Activated T-helper 1 cell treated with anti-CD3 and anti-CD28 coated beads, Interleukin-2, amount 50 U/mL, for 16 hours (primary cell): ENCODE data around the gene RGR.
"Not testable (repeated sequence)": the region's sequence is repeated elsewhere in the genome, so short reads cannot be mapped to it uniquely, and the experiment has no call there.

Source experiments
- DNase-seq, 2 donors: peaks; one replicate each; pipeline ENCODE4 v3.0.0-alpha.2; 2020; ENCODE audit warnings: low read depth in 1 of 2, low spot score in 1 of 2

The RGR gene

DNA sequence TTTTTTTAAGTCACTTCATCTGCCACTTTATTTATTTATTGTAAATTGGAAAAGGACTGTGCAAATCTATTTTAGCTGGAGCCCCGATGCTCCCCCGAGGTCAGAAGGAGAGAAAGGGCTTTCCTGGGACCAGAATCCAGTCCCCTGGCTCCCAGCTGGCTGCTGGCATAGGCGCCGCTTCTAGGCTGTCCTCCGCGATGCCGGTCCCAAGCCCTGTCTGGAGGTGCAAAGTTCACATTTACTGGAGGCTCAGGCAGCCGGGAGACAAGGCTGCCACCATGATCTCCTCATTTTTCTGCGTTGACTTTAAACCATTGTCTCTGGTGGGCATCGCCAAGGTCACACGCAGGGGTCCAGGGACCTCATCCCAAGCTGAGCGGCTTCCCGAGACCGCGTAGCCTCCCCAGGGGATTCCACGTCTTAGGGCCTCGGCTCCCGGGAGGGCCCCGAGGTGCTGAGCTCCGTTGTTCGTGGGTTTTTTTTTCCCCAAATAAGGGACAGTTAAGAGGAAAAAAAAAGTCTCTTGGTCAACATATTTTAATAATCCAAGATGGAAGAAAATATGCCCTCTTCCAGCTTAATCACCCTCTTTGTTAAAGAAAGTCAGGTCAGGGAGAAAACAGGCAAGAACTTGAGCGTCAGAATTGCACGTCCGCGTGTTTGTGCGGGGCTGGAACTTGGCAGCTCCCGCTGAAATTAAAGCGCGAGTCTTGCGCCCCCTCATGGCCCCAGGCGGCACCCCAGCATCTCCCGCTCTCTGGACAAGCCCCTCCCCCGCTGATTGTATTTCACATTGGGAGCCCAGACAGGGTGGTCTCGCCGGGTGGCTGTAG, 11.9 kb downstream of the RGR start:
- DNase-seq = peak in 1 of 2 donors; percentile 11

DNA sequence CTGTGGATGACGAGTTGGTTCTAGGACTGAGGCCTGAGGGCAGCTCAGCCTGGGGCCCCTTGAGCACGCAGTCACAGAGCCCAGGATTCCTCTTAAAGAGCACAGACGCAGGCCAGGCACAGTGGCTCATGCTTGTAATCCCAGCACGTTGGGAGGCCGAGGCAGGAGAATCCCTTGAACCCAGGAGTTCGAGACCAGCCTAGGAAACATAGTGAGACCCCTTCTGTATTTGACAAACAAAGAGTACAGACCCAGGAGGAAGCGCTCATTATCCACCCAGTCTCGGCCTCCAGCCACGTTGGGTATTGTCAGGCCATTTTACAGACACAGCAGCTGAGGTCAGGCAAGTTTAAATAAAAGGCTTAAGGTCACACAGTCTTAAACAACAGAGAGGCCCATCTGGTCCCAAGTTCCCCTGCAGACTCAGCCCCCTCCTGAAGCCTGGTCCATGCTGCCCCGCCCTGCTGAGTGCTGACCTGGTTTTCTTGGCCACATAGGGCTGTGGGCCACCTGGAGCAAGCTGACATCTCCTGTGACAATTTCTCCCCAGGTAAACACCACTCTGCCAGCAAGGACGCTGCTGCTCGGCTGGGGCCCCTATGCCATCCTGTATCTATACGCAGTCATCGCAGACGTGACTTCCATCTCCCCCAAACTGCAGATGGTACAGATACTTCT, 12.6 kb downstream of the RGR start:
- DNase-seq = no peak

DNA sequence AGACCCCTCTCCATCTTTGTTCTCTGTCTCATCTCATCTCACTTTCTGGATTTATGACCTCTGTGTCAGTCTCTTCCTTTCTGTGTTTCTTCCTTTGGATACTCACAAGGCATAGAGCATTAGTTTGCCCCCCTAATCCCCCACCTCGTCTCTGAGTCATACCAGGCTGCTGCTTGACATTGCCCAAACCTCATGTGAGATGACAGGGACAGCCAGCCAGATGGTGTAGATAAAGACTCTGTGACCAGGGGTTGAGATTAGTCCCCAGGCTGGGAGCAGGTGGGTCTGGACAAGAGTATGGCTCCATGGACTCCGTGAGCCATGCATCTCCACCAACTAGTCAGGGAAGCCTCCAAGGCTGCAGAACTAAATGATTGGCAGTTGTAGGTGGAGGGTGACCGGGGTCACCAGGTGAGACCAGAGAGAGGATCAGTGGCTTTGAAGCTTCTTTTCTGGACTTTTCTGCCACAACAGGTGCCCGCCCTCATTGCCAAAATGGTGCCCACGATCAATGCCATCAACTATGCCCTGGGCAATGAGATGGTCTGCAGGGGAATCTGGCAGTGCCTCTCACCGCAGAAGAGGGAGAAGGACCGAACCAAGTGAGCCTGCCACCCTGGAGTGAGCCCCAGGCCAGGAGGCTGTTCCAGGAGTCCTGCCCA, 13.3 kb downstream of the RGR start:
- no peak for DNase-seq

DNA sequence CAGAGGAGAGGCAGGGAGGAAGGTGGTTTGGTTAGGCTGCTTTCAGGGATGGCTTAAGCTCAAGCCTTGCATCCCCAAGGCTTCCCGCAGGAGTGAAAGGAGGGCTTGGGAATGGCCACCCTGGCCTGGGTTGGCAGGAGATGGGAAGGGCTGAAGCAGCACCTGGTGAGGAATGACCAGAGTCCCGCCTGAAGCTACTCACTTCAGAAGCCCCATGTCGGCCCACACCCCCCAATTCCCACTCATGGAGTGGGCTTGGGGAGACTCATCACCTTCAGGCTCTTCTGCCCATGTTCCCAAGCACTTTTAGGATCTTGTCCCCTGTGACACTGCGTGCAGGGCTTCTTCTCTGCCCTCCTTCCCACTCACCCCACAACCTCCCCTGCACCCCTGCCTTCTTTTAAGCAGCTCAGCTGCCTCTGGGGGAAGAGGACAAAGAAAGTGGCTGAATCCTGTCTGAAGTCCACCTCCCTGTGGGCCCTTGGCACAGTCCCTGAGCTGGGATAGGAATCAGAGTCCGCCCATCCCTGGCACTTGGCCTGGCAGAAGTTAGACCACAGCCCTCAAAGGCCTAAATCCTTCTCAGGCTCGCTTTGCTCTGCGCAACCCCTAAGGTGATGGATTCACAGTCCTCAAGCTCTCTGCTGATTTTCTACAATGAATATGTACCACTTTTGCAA, 16.5 kb downstream of the RGR start:
- DNase-seq = no peak

DNA sequence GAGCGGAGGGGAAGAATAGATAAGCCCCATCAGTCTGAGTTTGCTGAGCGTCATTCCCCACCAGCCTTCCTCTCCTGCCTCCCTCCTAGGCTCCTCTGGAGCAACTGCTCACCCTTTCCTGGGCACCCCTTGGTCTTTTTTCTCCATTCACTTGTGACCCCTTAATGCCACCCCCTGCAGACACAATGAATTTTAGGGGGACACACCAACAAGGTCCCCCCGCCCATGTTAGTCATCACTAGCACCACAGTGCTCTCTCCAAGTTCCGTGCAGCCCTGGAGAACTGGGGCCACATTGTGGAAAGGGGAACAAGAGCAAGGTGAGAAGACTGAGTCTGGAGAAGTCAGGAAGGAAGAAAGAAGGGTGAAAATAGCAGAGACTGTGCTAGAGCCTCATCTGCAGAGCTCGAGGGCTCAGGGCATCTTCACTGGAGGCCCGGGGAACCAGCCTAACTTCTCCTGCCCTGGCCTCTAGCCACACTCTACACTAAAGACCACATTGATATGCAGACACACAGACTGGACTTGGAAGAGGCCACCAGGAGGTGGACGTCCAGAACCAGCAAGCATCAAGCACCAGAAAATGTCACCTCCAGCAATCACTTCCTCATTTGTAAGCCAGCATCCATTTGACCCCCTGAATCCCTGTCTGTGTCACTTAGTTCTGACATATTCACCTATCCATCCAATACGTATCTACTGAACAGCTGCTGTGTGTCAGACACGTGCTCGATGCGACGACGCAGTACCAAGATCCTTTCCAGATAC, 17.5 kb downstream of the RGR start:
- DNase-seq = no peak

DNA sequence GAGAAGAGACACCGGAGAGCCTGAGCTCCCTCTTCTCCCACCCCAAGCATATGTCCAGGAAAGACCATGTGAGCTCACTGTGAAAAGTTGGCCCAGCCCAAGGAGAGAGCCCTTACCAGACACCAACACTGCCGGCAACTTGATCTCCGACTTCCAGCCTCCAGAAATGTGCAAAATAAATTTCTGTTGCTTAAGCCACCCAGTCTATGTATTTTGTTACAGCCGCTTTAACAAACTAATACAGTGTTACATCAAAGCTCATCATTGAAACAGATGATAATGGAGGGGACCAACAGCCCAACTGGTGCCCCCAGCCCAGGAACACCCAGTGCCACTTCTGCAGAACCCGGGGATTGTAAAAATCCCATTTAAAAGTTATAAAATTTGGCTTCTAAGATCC, 18.9 kb downstream of the RGR start:
- DNase-seq = no peak

DNA sequence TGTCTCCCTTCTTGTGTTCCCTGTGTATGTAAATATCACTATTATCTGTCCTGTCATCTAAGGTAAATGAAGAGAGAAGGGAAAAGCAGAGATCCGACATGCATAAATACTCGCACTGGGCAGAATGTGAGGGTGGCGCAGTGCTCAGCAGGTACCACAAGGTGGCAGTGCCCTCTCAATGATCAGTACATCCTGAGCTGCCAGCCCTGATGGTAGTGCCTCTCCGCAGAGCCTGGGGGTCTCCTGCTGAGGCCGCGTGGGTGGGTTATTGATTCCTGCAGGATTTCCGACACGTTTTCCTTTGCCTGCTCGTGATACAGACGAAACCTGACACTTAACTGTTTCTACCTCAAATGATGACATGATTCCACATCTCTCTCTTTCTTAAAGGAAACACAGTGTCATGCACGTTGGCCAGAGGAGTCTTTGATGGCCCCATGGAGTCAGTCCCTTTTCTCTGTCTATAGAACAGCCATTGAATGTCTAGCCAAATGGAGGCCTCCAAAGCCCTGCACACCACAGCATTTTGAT, 19.8 kb downstream of the RGR start:
- peak; percentile 39 to 44 for DNase-seq

DNA sequence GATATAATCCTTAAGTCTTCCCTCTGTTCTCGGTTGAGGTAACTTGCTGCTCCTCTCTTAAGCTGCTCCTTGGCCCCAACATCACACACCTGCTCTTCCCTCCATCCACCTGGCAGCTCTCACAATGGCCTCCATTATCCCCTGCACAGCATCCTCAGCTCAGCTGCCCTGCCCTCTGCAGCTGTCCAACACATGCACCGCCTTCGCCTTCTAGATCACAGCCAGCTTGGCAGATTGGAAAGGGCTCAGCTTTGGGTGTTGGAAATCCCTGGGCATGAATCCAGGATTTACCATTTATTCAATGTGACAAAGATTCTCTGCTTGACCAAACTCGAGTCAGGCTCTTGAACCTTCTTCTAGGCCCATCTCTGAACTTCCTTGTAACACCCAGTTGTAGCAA, 20.6 kb downstream of the RGR start:
- no peak for DNase-seq

DNA sequence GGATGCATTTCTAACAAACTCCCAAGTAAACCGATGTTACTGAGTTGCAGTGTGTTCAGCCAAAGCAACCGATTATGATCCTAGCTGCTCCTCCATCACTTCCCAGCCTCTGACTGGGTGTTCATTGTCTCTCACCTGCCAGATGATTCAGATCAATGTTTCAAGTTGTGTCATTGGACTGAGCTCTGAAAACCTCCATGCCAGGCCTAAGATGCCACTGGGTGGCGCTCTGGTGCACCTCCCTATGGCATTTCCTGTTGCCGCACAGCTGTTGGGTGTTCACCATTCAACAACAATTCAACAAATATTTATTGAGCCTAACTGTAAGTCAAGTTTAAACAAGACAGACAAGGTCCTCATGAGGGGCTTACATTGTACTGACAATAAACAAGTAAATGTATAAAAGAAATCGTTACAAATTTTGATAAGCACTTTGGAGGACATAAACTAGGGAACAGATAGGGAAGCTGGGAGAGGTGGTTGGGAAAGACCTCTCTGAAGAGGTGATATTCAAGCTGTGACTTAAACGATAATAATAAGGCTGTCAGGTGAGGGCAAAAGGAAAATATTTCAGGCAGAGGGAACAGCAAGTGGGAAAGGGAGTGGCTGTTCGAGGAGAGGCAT, 22.8 kb downstream of the RGR start:
- peak; percentile 29 to 43 for DNase-seq

DNA sequence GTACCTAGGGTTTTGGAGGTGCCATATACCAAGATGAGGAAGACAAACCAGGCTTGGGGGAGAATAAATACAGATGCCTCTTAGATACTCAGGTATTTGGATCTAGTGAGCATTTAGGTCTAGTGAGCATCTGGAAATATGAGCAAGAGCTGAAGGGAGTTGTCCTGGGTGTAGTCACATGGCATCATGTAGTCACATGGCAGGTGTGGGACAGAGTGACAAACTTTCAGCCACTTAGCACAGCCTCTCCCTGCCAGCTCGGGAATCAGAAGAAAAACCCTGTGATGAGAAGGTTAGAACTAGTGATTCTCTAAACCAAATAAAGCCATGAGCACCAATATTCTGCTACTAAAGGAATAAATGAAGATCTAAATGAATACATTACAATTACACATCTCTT, 24.3 kb downstream of the RGR start:
- no peak for DNase-seq

DNA sequence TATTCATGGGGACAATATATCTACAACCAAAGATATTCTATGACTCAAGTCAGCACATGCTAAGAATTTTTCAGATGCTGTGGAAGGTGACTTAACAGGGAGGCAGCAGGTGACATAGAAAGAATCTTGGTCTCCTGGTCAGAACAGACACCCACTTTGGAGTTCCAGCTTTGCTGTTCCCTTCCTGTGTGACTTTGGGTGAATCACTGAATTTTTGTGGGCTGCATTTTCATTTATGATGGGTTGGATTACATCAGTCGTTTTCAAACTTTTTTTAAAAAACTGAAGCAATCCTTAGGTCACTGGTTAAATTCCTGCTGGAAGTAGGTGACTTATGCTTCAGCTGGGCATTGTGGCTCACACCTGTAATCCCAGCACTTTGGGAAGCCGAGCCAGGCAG, 24.9 kb downstream of the RGR start:
- DNase-seq = no peak

DNA sequence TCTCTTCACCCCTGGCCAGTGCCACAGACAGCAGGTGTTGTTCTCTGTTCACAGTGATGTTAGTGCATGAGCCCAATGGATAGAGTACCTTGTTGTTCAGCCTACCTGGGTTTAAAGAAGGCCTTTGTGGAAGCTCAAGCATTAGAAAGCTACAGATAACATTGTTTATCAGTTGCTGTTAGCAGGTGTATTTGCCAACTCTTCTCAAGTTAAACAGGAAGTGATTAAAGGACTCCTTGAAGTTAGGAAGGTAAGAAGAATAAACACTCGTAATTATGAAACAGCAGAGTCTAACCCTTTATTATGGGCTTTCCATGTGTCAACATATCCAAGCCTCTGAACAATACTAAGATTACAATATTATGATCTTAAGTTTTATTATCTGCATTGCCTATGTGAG, 25.9 kb downstream of the RGR start:
- no peak for DNase-seq

DNA sequence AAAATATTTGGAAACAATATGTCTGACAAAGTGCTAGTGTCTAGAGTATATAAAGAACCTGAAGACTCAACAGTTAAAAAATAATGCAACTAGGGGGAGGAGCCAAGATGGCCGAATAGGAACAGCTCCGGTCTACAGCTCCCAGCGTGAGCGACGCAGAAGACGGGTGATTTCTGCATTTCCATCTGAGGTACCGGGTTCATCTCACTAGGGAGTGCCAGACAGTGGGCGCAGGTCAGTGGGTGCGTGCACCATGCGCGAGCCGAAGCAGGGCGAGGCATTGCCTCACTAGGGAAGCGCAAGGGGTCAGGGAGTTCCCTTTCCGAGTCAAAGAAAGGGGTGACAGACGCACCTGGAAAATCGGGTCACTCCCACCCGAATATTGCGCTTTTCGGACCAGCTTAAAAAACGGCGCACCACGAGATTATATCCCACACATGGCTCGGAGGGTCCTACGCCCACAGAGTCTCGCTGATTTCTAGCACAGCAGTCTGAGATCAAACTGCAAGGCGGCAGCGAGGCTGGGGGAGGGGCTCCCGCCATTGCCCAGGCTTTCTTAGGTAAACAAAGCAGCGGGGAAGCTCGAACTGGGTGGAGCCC, 35.1 kb downstream of the RGR start:
- DNase-seq = not testable (repeated sequence)

DNA sequence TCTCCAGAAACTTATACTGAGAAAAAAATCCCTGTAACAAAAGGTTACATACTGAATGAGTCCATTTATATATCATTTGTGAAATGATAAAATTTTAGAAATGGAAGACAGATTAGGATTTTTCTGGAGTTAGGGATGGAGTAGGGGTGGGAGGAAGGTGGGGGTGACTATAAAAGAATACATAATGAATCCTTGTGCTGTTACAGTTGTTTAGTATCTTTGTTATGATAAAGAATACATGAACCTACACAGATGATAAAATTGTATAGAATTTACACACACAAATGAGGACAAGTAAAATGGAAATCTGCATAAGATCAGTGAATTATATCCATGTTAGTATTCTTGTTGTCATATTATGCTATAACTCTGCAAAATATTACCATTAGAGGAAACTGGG, 41.8 kb downstream of the RGR start:
- no peak for DNase-seq

DNA sequence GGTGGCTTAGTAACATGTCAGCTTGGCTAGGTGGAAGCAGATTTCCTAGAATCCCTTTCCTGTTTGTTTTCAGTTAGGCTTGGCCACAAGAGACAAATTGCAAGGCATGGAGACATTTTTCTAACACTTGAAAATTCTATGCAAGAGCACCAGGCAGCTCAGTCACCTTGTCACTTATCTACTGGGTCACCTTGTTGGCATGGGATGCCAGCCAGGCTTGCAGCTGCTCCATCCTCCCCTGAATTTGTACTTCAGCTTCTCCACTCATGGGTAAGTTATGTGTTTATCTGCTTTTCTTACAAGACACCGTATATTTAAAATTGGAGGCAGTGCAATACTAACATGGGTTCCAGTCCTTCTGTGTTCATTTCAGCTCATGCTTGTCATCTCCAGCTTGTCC, 43.3 kb downstream of the RGR start:
- DNase-seq = no peak

DNA sequence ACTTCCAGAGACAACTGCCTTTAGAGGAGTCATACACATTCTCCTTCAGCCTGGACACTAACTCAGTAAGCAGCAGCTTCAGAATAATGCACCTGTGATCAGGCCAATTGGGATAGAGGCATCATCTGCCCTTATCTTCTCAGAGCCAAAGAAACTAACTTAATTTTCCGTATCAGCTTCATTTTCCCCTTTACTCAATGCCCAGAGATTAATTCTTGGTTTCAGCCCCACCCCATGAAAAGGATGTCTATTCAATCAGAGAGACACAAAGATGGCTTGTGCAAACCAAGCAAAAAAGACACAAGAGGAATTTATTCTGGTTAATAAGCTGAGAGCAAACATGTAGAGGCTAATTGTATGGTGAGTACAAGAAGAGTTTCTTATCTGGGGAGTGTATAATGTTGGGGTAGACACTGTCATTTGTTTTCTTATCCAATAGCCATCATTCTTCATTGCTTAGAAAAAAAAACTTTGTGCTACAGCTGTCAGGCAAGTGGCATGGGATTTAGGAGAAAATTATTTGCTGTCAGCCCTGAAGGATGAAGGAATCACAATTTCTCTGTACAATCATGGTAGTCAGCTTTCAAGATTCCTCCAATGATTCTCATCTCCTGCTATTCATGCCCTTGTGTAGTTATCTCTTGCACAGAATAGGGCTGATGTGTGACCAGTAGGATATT, 44.8 kb downstream of the RGR start:
- DNase-seq = no peak

DNA sequence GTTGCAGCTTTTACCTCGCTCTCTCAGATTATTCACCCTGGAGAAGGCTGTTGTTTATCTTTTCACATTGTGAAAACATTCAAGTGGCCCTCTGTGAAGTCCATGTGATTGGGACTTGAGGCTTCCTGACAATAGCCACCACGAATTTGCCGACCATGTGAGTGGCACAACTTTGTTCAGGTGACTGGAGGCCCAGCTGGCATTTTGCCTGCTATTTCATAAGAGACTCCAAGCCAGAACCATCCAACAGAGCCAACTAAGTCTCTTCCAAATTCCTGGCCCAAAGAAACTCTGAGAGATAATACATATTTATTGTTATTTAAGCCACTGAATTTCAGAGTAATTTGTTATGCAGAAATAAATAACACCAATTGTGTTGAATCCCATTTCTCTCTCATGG, 45.4 kb downstream of the RGR start:
- no peak for DNase-seq

DNA sequence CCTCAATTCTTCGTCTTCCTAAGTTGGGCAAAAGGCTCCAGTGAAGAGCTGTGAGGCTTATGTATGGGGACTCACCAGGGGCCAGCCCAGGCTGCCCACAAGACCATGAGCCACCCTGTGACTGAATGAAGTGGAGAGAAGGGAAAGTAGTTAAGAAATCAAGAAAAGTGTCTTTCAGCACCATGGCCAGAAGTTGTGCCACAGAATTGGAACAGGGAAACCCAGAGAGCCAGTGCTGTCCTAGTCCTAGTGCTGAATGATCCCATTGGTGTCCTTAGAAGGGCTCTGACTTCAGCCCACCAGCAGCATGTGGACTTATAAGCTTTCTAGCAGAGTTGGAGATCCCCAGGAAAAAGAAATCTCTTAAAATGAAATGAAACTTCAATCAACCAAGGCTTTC, 46.5 kb downstream of the RGR start:
- no peak for DNase-seq

DNA sequence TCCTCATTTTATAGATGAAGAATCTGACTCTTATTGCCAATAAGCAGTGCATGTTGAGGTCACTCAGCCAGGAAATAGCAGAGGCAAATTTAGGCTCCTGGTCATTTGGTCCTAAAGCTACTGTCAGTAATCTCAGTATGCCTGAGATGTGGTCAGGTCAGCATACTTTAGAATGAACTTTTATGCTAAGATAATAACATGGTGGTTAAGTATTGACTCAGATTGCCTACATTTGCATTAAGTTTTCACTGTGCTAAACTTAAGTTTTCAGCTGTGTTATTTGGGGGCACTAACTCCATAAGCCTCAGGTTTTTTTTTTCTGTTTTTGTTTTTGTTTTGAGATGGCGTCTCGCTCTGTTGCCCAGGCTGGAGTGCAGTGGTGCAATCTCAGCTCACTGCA, 47.6 kb downstream of the RGR start:
- DNase-seq = no peak
